Effector CD8-positive, alpha-beta T cell (primary cell): ENCODE measurements around the gene SLC25A48.

Experiments
- DNase-seq: peaks from one replicate; lab custom pipeline; 2025; lab: John Stamatoyannopoulos, UW

Gene SLC25A48

DNA sequence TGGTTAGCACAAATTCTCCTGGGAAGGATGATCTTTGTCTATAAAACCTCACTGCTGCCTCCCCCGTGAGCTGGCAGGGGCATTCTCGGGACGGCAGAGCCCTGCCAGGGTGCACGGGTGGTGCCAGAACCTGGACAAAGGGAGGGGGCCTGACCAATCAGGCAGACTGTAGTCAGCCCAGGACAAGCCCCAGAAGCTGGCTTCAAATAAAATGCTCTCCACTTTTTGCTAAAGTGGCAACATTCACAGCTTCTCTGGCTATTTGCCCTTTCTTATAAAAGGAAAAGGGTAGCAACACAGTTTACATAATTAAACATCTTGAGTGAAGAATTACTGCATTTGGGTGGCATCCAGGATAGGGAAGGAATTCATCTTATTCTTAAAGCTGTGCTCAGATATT lies 46.8 kb downstream of the SLC25A48 start:
- DNase-seq, result no peak

DNA sequence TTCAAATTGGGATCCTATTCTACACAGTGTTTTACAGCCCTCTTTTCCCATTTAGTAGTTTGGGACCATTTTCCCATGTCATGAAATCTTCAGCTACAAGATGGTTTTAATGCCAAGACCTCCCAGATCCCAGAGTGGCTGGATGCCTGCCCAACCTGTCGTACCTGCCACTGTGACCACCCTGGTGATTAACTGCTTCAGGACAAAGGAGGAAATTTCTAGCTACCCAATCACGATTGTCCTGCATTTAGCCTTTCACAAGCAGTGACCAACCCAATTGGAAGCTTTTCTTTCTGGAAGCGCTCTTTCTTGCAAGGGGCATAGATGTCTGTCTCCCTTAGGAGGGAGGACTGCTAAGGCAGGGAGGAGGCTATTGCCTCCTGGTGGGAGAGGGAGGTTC lies 47.4 kb downstream of the SLC25A48 start:
- no peak for DNase-seq

DNA sequence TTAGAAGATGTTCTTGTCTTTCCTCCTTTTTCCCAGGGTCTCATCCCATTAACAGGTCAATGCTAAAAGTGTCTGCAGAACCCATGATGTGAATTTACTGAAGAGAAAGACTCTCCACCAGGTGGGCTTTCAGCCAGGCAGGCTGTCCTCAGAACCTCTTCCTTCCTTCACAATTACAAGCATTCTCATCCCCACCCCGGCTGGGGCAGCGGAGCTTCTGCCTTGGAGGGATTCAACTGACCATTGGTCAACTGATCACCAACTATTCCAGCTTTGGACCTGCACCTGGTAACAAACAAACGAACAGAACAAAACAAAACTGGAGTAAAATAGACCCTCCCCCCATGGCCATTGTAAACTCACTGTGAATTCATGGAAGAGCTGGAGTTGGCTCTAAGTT lies 48.6 kb downstream of the SLC25A48 start:
- DNase-seq, result no peak

DNA sequence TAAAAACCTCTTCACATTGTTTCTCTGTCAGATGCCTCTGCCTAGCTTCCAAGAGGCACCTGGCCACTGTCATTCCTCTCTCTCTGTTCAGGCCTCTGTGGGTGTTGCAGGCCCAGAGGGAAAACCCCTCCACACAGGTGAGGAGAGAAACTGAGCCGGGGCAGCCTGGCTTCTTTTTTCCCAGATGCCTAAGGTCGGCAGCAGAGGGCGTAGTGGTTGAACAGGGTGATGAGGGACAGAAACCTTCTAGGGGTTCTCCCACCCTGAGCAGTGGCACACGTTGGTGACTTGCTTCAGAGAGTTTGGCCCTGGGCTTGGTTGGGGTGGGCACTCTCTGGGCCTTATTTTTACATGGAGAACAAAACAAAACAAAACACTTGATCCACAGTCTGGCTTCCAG lies 49.0 kb downstream of the SLC25A48 start:
- DNase-seq, result no peak

DNA sequence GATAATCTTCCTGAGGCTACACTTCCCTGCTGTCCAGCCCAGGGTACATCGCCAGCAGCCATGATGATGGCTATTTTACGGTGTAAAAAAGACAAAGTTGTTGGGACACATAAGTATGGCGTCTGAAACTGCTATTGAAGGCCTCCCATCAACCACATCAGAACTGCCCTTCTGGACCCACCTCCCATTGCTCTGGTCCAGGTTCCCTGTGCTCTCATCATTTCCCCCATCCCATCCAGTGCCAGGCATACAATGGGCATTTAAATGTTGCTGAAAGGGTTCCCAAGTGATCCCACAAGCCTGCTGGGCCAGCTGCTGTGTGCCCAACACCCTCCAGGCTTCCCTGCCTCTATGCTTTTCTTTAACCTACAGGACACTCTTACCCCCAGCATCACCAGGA lies 50.6 kb downstream of the SLC25A48 start:
- no peak for DNase-seq

DNA sequence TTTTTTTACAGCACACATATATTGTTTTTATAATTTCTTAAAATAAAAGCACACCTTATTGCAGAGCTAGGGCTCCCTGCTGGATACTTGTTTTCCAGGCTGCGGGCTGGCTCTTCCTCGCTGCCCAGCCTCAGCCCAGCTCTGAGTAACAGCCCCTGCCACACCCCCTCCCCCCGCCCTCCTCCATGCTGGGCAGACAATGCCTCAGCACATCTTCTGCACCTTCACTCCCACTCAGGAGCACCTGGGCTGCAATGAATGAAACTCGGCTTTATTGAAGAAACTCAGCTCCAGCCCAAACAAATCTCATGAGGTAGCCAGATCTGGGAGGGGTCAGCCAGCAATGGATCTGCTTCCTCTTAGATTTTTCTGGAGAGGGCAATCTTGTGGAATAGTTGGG lies 51.7 kb downstream of the SLC25A48 start:
- DNase-seq, result no peak

DNA sequence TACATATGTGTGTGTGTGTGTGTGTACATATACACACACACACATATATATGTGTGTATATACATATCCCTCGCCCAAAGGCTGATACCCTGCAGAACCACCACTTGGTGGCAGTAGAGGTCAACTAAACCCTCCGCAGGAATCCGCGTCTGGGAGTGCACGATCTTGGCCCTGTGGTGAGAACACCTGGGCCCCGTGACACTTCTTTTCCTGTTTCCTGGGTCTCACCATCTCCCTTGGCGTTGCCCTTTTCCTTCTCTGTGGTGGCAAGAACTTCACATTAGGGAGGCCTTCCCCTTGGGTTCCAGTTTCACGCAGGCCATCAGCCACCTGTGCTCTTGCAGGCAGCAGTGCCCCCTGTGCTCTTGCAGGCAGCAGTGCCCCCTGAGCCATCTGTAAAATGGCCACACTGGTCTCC lies 53.0 kb downstream of the SLC25A48 start:
- peak; percentile 20 for DNase-seq

DNA sequence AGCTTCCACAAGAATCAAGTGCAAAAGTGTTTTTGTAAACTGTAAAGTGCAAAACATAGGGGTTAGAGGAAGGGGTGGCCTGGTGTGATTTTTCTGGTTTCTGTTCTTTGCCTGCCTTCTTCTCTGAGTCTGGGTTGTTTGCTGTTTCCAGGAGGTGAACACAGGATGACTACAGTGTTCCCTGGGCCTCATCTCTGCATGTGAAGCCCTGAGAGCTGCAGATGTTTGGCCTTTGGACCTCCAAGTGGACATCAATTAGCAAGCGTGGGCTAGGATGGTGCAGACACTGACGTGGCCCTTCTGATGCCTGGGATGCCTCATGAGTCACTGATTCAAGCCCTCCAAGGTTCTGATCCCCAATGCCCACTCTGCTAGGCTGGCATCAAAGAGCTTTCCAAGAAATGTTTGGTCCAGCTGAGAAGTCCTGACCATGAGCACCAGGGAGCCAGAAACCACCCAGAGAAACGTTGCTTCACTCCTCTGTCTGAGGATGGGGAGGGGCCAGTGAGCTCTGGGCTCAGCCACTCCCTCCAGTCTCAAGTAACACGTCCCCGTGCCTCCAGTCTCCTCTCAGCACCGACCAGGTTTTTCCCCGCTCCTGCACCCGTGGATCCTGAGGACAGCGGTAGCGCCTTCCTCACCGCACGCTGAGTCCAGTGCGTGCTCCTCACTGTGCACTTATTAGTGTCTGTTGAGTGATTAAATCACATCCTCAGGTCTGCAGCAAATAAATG lies 53.6 kb downstream of the SLC25A48 start:
- DNase-seq, result no peak

DNA sequence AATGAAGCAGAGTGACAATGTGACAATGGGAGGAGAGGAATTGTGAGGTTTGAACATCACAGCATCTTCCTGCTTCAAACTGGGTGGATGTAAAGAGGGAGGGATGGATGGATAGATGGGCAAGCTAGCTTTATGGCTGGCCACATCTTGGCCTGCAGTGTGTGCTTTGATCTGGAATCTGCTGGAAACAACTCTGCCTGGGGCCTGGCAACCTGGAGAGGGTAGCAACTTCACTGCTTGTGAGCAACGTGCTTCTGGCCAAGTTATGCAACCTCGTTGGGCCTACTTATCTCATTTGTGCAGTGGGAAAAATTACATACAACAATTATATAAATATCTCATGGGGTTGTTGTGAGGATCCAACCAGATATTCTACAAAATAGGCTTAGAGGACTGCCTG lies 55.8 kb downstream of the SLC25A48 start:
- DNase-seq, result no peak

DNA sequence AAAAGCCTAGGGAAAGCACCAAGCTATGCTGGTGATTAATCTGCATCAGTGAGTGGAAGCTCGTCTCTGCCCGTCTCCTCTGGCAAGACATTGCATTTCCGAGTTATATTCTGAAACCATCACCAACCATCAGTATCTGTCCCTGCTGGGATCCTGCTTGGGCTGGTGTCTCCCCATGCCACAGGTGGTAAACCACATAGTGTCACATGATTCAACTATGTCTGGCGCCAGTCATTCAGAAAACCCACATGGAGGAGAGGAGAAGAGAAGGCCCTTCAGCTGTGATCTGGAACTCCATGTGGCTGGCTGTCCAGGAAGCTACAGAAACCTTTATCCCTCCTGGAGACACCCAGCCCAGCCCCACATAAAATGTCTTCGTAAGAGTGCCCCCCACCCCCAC lies 56.4 kb downstream of the SLC25A48 start:
- no peak for DNase-seq

DNA sequence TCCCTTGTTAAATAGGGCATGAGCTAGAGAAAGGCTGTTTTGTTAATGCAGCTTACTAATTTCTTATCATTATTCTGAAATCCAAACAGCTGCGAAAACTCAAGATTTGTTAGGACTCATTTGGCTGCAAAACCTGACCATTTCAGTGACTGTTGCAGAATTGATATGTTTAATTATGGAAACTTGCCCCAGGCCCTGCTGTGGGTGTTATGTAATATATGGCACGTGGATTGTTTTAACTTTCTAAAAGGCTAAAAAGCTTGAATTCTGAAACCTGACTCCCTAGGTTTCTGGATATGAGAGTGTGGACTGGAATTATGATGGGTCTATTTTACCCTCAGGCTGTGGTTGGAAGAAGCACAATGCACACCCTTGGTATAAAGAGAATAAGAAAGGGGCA lies 56.8 kb downstream of the SLC25A48 start:
- DNase-seq, result no peak

DNA sequence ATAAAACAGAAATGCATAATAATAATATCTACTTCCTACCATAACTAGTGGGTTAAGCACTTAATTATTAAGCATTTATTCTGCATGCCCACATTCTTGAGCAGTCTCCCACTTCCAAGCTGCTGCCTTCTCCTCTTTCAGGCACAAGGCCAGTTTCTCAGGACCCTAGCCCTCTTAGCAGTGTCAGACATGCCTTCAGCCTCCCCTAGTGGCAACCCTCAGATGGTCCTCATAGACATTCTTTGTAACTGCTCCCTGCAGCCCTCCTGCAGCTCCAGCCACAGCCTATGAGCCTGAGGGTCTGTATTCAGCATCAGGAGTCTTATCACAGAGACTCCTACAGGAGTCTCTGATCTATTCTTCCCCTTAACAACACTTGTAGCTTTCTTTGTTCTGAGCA lies 57.3 kb downstream of the SLC25A48 start:
- DNase-seq, result no peak

DNA sequence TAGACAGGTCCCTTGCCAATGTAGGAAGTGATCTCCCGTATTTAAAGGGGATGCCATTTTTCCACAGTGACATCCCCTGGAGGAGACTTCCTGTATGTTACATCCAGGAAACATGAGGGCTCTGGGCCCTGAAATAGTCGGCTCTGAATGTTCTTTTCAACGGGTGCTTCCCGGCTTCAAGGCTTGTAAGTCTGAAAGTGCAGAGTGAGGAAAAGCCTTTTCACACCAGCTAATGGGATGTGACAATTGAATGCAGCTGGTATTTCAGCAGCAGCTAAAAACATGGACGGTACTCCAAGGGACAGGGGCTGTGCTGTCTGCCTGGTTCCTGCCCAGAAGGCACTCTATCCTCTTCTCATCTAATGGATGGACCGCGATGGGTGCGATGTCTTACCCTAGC lies 59.8 kb downstream of the SLC25A48 start:
- DNase-seq, result no peak

DNA sequence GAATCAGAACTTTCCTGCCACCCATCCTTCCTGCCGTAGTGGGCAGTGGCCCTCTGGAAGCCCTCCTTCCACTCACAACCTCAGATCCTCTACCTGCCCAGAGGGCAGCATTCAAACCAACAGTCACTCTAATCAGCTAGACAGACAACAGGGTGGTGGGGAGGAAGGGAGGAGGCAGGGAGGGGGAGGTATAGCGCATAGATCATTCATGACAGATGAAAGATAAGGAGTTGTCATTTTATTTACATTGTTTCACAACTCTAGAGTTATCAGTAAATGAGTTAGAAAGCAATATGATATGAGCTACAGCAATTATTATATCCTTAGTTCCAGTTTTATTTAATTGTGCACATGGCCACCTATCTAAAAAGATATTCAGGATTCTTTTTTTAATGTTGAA lies 60.3 kb downstream of the SLC25A48 start:
- DNase-seq, result no peak

DNA sequence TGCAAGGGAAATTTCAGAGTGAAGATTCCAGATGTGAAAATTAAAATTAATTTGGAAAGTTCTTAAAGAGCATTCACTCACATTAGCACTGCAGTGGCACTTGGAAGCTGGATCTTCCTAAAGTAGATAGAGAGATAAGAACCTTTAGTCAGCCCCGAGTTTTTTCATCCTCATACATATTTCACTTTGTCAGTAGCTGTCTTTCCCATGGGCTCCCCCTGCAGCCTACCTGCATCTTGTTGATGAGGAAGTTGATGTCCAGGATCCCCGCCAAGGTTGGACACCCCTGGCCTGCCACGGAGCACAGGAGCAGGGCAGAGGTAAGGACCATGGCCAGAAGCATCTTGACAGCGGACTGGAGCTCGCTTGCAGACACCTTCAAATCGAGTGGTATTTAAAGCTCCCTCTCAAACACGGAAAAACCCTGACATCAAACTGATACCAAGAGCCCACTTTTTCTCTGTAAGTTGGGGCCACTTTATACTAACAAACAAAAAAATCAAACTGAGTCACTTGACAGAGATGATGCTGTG lies 61.1 kb downstream of the SLC25A48 start, which contains the start of gene IL9:
TSS of gene IL9 (minus strand) at position 368 of the 533 bp plus-strand sequence. CDS start at position 343, 25 bp downstream.
- no peak for DNase-seq

DNA sequence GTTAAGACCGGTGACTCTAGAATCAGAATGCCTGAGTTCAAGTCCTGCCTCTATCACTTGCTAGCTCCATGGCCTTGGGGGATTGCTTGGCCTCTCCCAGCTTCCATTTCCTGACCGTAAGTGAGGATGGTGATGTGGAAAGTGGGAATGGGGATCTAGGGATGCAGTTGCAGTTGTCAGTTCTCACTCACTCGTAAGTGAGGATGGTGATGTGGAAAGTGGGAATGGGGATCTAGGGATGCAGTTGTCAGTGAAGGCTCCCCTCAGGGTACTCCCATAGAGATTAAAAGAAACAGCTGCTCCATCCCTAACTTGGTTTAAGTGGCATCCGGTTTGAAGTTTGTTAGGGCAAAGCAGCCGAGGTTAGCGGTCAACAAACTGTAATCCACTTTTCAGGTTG lies 64.2 kb downstream of the SLC25A48 start:
- no peak for DNase-seq

DNA sequence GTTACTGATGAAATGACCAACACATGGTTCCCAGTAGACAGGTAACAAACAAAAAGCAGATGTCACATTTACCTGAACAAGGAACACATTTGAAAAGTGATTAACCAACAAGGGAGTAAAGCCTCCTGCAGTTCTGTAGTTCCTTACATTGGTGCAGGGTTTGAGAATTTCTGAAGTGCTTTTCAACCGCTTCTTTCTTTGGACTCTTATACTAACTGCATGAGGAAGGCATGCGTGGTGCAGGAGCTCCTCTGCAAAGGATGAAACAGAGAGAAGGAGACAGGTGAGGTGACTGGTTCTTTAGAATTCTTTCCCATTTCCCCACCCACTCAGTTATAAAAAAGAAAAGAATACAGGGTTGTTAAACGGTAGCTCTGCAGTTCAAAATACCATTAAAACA lies 65.8 kb downstream of the SLC25A48 start:
- DNase-seq, result no peak

DNA sequence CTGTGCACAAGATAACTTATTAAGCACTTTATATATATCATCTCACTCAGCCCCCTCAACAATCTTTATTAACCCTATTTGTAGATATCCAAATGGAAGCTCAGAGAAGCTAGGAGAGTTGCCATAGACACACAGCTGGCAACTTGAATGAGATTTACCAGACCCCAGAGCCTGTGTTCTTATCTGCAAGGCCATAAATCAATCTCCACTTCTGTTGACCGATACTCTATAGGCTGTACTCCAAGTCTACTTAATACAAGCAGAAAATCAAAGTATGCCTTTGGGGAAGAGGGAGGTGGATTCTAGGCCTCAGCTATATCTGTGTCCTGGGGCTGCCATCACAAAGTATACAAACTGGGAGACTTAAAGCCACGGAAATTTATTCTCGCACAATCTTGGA lies 67.2 kb downstream of the SLC25A48 start:
- no peak for DNase-seq

DNA sequence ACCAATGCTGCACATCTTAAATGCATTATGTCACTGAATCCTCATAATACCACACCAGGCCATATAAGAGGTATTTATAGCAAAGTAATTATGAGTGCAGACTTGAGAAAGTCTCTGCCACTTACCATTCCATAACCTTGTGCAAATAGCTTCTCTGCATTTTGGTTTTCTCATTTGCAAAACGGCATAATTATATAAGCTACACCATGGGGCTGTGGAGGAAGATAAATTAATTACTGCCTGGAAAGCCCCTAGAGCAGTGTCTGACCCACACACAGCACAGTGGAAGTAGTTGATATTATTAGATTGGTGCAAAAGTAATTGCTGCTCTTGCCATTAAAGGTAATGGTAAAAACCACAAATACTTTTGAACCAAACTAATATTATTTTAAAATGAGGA lies 70.7 kb downstream of the SLC25A48 start:
- DNase-seq, result no peak

DNA sequence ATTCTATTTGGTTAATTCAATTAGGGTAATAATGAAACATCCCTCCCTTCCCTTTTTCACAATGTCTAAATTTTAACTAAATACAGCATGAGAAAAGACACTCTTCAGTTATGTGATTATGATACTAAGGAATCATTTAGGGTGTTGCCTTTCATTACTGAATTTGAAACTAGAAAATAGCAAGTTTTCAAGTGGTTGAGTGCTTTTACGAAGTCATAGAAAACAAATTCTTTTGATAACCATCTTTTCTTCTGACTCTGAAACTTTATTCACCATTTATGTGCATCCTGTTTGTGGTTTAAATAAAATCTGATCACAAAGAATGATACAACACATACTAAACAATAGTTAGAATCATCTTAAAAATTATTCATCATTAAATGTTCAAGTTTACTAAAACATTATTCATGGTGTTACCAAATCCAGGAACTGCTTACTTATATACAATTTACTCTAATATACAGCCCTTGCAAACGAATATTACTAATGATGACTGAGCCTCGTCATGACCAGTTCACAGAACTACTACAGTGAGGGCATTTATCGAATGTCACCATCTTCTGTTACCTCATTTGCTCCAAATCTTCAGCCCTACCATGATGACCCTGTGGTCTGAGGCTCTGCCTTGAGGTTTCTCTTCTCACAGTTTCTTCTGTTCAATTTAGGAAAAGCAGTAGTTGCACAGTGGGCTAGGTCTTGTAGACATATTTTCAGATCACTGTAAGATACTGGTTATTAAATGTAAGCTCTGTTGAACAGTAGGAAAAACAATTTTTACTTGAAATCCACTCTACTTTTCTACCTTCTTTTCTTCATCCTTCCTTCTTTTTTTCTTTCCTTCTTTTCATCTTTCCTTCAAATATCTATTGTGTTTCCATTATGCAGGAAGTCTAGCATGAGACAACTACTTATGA lies 79.5 kb downstream of the SLC25A48 start:
- DNase-seq, result no peak

DNA sequence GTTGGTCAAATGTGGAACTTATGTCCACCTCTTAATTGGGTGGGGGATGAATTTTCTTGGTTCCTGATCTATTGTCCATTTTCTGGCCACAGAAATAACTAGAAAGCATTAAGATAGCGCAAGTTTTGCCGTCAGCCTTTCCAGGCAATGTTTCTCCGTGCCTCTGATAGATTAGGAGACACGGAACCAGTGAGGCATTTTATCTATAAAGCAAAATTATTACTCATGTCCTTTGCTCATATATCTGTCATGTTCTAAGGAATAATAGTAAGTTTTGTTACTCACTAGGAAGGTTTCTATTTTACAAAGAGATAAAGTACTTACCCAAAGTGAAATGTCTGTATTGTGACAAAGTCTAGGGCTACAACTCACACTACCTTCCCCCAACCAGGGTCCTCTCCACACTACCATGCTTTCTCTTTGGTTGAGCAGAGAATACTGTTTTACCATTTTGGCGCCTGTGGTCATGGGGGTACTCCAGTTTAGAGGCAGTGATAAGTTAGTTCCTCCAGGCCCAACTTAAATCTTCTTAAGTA lies 81.1 kb downstream of the SLC25A48 start:
- DNase-seq, result no peak

DNA sequence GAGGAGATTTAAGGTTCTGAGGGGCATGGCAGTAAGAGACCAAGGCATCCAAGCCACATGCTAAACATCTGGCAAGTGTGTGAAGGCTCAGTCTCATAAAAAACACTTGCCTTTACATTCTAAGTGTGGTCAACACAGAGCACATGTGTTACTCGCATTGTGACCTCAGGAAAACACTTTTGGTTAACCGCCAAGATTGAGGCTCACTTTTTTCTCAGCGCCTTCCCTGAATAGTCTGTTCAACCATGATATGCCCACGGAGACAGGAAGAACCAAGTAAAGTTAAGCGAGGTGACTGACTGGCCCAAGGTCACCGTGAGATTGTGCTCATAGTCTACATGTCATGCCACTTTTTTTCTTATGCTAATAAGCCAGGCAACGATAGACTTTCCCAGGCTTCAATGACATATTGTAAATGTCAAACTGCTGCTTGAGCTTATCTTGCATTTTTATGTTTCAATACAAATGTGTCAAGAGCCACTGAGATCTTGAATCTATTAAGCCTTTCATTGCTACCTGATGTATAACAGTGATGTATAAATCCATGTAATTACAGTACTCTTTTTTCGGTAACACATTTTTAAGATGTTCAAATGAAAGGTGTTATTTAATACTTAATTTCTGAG lies 82.3 kb downstream of the SLC25A48 start:
- DNase-seq, result no peak
